Measurements from ENCODE around the gene CDC6.

Gene CDC6

DNA sequence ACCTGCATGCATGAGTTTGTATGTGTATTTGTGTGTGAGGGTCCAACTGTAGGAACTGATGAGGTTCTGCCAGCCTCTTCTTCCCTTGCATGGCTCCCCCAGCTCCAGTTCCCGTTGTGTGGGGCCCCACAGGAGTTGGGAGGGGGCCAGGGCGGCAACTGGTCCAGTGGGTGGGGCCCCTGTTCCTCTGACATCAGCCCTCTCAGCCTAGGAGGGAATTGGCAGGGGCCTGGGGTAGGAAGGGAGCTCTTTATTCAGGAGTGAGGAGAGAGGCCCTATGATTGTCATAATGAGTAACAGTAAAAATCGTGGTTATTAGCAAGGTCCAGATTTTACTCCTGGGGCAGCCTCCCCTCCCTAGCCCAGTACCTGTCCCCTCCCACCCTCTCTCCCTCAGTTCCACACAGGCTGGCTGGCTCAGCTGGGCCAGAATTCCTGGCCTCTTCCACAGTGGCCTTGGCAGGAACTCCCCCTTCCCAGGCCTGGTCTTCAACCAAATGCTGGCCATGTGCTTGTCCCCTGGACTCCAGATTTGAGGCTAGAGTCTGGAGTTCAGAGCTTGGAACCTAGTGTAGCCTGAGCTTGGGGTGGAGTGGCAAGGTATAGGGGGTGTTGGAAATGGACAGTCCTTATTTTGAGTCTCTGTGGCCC, 40.2 kb downstream of the CDC6 start:
- no peak for TF ChIP-seq CTCF (conservative IDR thresholded peaks at IDR 0.05)
- TF ChIP-seq ZFX (IDR thresholded peaks at IDR 0.05) = no peak
- H3K27ac ChIP-seq = no peak overlapping the region

DNA sequence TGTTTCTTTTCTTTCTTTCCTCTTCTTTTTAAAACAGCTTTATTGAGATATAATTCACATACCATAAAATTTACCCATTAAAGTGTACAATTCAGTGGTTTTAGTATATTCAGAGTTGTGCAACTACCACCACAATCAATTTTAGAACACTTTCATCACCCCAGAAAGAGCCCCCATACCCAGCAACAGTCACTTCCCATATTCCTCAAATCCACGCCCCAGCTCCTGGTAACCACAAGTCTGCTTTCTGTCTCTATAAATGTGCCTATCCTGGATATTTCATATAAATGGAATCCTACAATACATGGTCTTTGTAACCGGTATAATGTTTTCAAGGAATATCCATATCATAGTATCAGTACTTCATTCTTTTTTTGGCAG, 40.7 kb downstream of the CDC6 start:
- TF ChIP-seq CTCF (conservative IDR thresholded peaks at IDR 0.05) = no peak
- no peak for TF ChIP-seq ZFX (IDR thresholded peaks at IDR 0.05)
- H3K27ac ChIP-seq = no peak overlapping the region

DNA sequence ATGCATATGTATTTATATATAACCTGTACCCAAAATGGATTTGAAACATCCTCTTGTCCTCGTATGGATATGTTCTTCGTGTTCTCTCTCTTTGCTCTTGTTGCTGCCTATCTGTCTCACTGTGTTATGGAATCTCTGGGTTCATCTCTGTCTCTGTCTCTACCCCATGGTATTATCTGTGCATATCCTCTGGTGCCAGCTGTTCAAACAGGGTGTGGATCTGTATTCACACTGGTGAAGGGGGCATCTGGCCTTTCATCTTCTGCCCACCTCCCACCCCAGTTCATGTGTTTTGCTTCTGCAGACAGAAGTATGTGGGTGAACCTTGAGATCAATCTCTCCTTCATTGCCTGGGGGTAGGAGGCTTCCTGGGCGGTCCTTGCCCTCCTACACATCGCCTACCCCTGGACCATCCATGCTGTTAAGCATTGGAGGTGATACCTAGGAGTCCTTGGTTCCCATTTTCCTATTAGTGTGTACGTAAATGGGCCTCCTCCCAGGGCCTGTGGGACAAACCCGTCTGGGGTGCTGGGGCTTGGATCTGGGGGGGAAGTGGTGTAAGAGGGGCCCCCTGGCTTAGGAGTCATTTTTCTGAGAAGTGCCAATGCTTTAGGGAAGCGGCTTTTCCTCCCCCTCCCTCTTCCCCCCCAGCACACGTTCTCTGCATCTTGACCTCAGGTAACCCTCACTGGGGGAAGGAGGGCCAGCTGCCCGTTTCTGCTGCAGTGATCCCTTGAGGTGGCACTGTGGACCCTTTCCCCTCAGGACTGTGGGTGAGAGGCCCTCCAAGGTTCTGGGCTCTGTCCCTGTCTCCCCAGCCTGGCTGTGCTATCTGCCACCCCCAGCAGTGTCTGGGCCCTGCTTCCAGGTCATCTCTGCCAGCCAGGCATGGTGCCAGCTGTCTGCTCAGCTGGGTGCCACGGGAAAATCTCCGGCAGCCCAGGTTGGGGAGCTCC, 42.4 kb downstream of the CDC6 start:
- no peak for TF ChIP-seq CTCF (conservative IDR thresholded peaks at IDR 0.05)
- TF ChIP-seq ZFX (IDR thresholded peaks at IDR 0.05) = no peak
- peak overlapping the region; percentile 89 for H3K27ac ChIP-seq

DNA sequence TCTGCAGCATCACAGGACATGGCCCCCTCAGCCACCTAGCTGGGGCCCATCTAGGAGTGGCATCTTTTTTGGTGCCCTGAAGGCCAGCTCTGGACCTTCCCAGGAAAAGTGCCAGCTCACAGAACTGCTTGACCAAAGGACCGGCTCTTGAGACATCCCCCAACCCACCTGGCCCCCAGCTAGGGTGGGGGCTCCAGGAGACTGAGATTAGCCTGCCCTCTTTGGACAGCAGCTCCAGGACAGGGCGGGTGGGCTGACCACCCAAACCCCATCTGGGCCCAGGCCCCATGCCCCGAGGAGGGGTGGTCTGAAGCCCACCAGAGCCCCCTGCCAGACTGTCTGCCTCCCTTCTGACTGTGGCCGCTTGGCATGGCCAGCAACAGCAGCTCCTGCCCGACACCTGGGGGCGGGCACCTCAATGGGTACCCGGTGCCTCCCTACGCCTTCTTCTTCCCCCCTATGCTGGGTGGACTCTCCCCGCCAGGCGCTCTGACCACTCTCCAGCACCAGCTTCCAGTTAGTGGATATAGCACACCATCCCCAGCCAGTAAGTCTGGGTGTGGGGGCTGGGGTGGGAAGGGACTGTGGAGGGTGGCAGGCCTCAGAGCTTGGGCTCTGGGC, 43.3 kb downstream of the CDC6 start:
- TF ChIP-seq CTCF (conservative IDR thresholded peaks at IDR 0.05) (no peak), ZFX (IDR thresholded peaks at IDR 0.05) (no peak)
- H3K27ac ChIP-seq = peak overlapping the region; percentile 89

DNA sequence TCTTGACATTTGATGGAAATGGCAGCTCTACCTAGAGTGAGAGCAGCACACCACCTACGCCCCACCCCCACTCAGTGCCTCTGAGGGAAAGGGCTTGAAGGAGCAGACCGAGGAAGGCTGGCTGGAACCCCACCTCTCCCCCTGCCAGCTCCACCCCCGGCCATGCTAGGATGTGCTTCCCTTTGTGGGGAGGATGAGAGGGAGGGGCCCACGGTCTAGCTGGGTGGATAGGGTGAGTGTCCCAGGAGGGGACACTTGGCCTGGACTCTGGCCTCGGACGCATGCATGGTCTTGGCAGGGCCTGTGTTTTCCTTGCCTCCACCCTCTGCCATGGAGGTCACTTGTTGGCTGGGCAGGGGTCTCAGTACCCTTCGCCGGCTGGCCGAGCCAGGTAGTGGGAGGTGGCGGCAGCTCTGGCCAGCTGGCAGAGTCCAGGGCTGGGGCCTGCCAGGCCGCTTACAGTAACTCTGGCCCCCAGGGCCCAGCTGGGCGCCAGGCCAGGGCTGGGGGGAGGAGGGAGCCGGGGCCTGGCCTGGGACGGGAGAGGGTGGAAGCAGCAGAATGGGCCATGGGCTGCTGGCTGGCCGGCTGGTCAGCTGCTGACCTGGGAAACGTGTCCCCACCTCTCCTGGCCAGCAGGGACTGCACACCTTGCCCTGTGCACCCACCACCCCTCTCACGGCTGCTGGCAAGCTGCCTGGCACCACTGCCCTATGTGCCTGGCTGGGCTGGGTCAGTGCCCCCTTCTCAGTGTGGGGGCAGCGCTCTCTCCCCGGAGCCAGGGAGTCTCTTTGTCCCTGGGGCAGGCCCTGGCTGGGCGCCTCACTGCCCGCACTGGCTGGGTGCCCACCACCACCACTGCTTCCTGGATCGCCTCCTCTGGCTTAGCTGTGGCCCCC, 44.3 kb downstream of the CDC6 start:
- peak overlapping the region; percentile 89 for H3K27ac ChIP-seq
- TF ChIP-seq ZFX (IDR thresholded peaks at IDR 0.05) (peak; percentile 69; the same call in 1 of the 2 replicates), CTCF (conservative IDR thresholded peaks at IDR 0.05) (no peak)

DNA sequence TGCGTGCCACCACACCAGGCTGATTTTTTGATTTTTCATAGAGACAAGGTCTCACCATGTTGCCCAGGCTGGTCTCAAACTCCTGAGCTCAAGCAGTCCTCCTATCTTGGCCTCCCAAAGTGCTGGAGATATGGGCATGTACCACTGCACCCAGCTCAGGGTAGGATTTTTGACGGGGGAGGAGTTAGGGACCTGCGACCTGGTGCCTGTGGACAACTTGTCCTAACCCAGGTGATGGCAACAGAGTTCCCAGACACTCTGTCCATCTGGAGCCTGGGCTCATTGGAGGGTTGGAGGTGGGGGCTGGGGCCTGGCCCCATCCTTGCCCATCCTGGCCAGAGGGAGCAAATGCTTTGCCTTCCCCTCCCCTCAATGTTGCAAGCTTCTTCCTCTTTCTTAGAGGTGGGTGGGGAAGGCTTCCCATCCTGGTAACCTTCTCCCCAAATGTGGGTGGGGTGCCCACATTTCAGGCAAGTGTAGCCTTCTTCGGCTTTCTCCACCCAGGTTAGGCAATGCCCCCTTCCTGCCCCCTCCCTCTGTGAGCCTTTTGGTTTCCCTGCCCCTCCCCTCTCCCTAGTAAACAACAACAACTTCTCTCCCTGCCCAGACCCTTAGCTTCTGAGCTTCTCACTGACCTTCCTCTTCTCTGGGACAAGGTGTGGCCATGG, 46.2 kb downstream of the CDC6 start:
- no peak for TF ChIP-seq ZFX (IDR thresholded peaks at IDR 0.05)
- no peak for TF ChIP-seq CTCF (conservative IDR thresholded peaks at IDR 0.05)
- H3K27ac ChIP-seq = no peak overlapping the region
